Hippocampal formation (tissue), 2 donors: ENCODE data around the gene TMEM198.

Experiments used
- DNase-seq, 2 donors: peaks; one replicate each; lab custom pipeline; 2025; lab: John Stamatoyannopoulos, UW

The TMEM198 gene

GRCh38 chr2:219562049-219563020, 18.5 kb downstream of the TMEM198 start:
- no peak for DNase-seq

- DNase-seq = no peak
Observed at GRCh38 chr2:219563271-219563928, 19.6 kb downstream of the TMEM198 start.

- DNase-seq = no peak
Observed at GRCh38 chr2:219565130-219566080, 21.6 kb downstream of the TMEM198 start.

- no peak for DNase-seq
Observed at GRCh38 chr2:219566640-219567039, 22.8 kb downstream of the TMEM198 start.

GRCh38 chr2:219567131-219567530, 23.3 kb downstream of the TMEM198 start:
- DNase-seq = no peak

- no peak for DNase-seq
Observed at GRCh38 chr2:219567791-219568361, 24.0 kb downstream of the TMEM198 start.

- no peak for DNase-seq
Observed at GRCh38 chr2:219569041-219569440, 25.2 kb downstream of the TMEM198 start.

- no peak for DNase-seq
Observed at GRCh38 chr2:219569635-219570034, 25.8 kb downstream of the TMEM198 start.

- no peak for DNase-seq
Observed at GRCh38 chr2:219570194-219570923, 26.5 kb downstream of the TMEM198 start.

GRCh38 chr2:219570924-219571310, 27.1 kb downstream of the TMEM198 start:
- DNase-seq = no peak

- DNase-seq = peak; percentile 42 to 45
Observed at GRCh38 chr2:219571311-219572236, 27.7 kb downstream of the TMEM198 start, which contains the start of gene OBSL1. TSS of gene OBSL1 (minus strand) at chr2:219571539. CDS start at chr2:219571232, 307 bp downstream.

- DNase-seq = no peak
Observed at GRCh38 chr2:219572237-219573001, 28.6 kb downstream of the TMEM198 start, which contains the start of gene INHA. TSS of gene INHA (plus strand) at chr2:219572310. CDS start at chr2:219572375, 65 bp downstream.

GRCh38 chr2:219573166-219573565, 29.3 kb downstream of the TMEM198 start:
- DNase-seq = peak in 1 of 2 donors; percentile 54

- no peak for DNase-seq
Observed at GRCh38 chr2:219574484-219575311, 30.9 kb downstream of the TMEM198 start.

- DNase-seq = no peak
Observed at GRCh38 chr2:219575566-219576504, 32.0 kb downstream of the TMEM198 start.
